GM12801 (cell line): Measurements from ENCODE around the gene CHMP5.

Experiments used
- CTCF ChIP-seq: IDR thresholded peaks from one replicate; pipeline ENCODE4 v1.5.1; 2011; ENCODE audit warnings: control low read depth; ENCODE audit not compliant: insufficient read length; ENCODE audit errors: extremely low read depth

The CHMP5 gene

GRCh38 chr9:33246269-33246860, 18.5 kb upstream of the CHMP5 start:
- TF ChIP-seq CTCF: no peak

- TF ChIP-seq CTCF: no peak
Measured at GRCh38 chr9:33248606-33249005, 16.2 kb upstream of the CHMP5 start.

GRCh38 chr9:33249087-33249658, 15.7 kb upstream of the CHMP5 start:
- no peak for TF ChIP-seq CTCF

- TF ChIP-seq CTCF: no peak
Measured at GRCh38 chr9:33249983-33250382, 14.9 kb upstream of the CHMP5 start.

- TF ChIP-seq CTCF: no peak
Measured at GRCh38 chr9:33250458-33250995, 14.3 kb upstream of the CHMP5 start.

GRCh38 chr9:33254211-33254610, 10.6 kb upstream of the CHMP5 start:
- no peak for TF ChIP-seq CTCF

GRCh38 chr9:33255014-33255413, 9.8 kb upstream of the CHMP5 start:
- TF ChIP-seq CTCF: no peak
